CD4-positive, alpha-beta T cell treated with Interleukin-15 for 4 hours (primary cell): Measurements from ENCODE around the gene COG4.

ENCODE experiments used
- DNase-seq: peaks from one replicate; pipeline ENCODE4 v3.0.0-alpha.2; 2020; ENCODE audit warnings: low spot score

Gene COG4

GRCh38 chr16:70527315-70527996 lies 4.1 kb upstream of the COG4 start:
- no peak for DNase-seq

DNA sequence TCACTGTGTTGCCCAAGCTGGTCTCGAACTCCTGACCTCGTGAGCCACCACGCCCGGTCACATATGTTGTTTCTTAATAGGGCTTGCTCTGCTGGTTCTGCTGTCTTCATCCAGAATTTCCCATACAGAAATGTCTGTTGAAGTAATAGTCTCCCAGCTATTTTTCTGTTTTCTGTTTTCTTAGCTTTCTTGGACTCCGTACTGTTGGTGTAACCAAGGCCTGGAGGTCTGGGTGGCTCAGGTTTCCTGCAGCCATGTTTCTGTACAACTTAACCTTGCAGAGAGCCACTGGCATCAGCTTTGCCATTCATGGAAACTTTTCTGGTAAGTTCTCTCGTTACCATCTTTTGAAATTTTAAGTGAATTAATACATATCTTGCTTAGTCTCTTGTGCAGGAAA lies 3.0 kb upstream of the COG4 start:
- no peak for DNase-seq

- DNase-seq = peak; percentile 17
Observed at GRCh38 chr16:70524399-70524825, 1.1 kb upstream of the COG4 start.

GRCh38 chr16:70523743-70524398 lies 517 bp upstream of the COG4 start, which contains the start of gene SF3B3:
Gene SF3B3 (plus strand): TSS chr16:70523816. CDS start chr16:70526657, 2,841 bp downstream.
- no peak for DNase-seq

DNA sequence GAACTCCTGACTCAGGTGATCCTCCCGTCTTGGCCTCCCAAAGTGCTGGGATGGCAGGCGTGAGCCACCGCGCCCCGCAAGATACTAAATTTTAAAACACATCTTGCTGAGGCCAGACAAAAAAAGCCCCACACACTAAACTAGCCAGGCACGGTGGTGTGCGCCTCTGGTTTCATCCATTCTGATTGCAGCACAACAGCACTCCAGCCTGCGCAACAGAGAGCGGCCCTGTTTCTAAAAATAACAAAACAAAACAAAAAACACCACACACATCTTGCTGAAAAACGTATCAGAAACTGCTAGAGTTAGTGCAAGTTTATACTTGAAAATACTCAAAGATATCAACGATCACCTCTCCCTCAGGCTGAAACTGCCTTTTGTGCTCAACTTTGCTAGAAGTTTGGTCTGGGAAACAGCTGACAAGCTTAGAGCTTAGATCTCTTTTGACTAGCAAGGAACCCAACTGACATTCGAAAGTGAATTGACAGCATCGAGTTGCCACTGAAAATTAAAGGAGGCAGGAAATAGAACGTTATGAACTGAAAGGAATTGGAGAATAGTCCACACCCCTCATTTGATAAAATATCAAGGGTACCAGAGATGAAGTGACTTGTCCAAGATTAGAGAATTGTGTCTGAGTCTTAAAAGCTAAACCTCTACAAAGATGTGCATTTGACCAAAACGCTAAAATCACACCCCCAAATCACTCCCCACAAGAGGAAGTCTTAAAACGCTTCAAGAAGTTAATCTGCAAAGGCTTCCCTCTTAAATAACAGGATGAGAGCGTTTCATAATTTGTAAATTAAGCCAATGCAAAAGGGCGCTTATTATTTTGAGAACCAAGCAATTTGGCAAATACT lies 908 bp downstream of the COG4 start:
- no peak for DNase-seq

DNA sequence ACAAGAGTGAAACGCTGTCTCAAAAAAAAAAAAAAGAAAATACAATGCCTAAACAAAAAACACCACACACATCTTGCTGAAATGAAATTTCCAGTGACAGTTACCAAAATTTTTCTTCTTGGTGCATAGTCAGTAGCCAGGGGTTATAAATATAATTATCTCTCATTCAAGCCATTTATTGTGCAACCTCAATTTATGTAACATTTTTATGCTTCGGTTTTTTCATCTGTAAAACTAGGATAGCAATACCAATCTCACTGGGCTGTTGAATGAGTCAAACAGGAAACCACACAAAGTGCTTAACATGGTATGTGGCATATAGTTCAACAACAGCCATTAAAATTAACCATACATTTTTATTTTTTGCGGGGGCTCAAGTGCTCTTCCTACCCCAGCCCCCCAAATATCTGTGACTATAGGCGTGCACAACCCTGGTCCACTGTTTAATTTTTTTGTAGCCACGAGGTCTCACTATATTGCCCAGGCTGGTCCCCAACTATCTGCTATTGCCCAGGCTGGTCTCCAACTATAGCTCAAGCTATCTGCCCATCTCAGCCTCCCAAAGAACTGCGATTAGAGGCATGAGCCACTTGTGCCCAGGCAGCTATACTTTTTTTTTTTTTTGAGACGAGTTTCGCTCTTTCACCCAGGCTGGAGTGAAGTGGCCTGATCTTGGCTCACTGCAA lies 2.6 kb downstream of the COG4 start:
- peak; percentile 58 for DNase-seq

- no peak for DNase-seq
Observed at GRCh38 chr16:70512456-70512855, 10.9 kb downstream of the COG4 start.

- DNase-seq = no peak
Observed at GRCh38 chr16:70511833-70512232, 11.5 kb downstream of the COG4 start.

DNA sequence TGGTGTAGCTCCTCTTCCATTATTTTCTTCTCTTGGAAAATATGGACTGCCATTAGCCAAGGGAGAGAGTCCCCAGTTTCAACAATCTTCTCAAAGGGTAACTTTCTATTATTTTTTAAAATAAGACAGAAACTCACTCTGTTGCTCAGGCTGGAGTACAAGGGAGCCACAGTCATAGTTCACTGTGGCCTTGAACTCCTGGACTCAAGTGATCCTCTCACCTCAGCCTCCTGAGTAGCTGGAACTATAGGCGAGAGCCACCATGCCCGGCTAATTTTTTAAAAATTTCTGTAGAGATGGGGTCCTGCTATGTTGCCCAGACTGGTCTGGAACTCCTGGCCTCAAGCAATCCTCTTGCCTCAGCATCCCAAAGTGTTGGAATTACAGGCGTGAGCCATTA lies 13.1 kb downstream of the COG4 start:
- DNase-seq = no peak

DNA sequence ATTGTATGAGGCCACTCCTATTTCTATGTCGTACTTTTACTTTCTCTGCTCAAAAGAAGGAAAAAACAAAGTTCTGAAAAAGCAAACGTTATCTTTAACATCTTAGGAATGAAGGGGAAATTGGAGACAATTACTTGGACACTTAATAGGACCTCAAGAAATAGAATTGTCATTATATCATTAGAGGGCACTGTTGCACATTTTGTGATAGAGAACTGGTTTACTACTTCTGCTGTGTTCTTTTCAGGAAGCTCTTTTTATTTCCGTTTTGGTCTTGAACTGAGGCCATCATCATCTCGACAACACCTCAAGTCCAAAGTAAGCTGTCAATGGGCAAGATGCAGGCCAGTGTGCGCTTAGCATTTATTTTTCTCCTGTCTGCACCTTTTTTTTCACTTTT lies 14.6 kb downstream of the COG4 start:
- peak; percentile 44 for DNase-seq

DNA sequence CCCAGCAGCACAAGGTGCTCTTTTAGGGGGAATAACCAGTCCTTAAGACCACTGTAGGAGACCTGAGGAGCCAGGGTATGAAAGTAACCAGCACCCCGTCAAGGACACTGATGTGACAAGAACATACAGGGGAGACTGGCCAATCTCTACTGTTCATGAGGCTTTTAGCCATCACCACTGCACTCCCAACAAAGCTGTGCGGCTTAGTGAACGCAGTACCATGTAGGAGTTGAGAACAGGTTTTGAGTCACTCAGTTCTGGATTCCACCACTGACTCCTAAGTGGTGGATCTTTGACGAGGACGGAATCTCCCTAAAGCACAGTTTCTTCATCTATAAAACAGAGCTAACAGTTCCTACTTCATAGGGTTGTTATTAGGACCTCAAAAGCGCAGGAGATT lies 26.8 kb downstream of the COG4 start:
- DNase-seq = no peak

GRCh38 chr16:70495425-70496182 lies 27.8 kb downstream of the COG4 start:
- DNase-seq = no peak

- DNase-seq = no peak
Observed at GRCh38 chr16:70494777-70495176, 28.6 kb downstream of the COG4 start.

GRCh38 chr16:70494202-70494770 lies 29.1 kb downstream of the COG4 start:
- DNase-seq = no peak

DNA sequence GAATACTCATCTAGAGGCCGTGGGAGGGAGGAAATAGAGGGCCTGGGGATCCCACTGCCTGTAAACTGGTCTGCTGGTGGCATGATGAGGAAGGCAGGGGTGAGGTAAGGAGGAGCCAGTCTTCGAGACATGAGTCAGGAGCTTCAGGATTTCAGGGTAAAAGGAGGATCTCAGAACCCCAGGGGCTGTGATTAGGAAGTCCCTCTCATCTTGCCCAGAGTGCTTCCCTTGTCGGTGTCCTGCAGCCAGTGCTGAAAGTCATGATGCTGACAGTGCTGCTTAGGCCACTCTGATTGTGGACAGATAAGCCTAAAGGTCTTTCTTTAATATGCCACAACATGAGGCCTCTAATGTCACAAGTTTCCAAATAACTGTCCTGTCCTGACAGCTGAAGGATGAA lies 29.6 kb downstream of the COG4 start:
- no peak for DNase-seq

GRCh38 chr16:70490261-70490660 lies 33.1 kb downstream of the COG4 start:
- no peak for DNase-seq

DNA sequence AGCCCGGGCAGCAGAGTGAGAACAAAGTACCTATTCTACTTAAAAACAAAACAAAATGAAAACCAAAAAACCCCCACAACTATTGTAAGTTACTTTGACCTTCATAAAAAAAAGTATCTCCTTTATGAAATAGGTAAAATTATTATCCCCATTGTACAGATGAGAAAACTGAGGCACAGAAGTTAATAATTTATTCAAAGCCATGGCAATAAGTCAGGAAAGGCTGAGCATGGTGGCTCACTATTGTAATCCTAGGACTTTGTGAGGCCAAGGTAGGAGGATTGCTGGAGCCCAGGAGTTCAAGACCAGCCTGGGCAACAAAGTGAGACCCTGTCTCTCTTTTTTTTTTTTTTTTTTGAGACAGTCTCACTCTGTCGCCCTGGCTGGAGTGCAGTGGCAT lies 38.5 kb downstream of the COG4 start:
- DNase-seq = no peak

DNA sequence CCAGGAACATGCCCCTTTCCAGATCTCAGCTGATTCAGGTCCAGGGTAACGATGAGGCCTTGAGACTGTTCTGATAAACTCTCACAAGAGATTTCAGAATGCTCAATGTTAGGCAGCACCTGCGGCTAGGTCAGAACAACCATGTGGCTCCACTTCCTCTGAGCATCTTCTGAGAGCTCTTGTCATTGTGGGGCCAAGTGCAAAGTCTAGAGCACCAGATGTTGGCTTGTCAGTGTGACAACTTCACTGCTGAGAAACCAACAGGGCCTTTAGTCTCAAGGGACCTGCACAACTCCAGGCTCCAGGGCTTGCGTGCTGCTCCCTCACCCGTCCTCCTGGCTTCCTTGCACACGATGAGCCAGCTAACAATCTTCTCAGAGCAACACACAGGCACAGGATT lies 39.9 kb downstream of the COG4 start:
- DNase-seq = no peak

- no peak for DNase-seq
Observed at GRCh38 chr16:70482624-70483023, 40.7 kb downstream of the COG4 start.

- no peak for DNase-seq
Observed at GRCh38 chr16:70481929-70482536, 41.3 kb downstream of the COG4 start.
